Erythroblast (primary cell): ENCODE data around the gene NFYA.

ENCODE experiments used
- GATA1 ChIP-seq: IDR thresholded peaks from 2 replicates; pipeline ENCODE4 v1.6.1; 2011; ENCODE audit warnings: low read depth, mild to moderate bottlenecking, control low read depth, low read length, moderate library complexity
- POLR2A ChIP-seq: IDR thresholded peaks from 2 replicates; pipeline ENCODE4 v1.6.1; 2011; ENCODE audit warnings: mild to moderate bottlenecking, low read length

DNA sequence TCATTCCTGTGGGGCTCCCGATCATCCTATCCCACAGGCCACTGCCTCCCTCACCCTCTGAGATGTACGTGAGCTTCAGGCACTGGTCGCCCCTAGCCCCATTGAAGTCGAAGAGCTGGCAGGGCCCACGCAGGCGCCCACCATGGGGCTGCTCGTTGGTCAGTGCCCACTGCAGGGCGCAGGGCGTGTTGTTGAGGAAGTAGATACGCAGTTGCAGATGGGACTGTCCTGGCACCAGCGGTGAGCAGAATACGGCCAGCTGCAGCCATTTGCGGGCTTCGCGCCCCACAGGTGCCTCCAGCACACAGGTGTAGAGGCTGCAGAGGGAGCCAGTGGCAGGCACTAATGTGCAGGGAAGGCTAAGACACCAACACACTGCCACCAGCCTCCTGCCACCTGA is 39.9 kb upstream of the NFYA start:
- TF ChIP-seq POLR2A = no peak
- TF ChIP-seq GATA1 = no peak
